ENCODE results near the gene ERICH3.

Gene ERICH3

GRCh38 chr1:74697832-74698231 lies 24.2 kb upstream of the ERICH3 start:
- no peaks in the 10 kb centered on the region for H3K36me3 ChIP-seq (ENCODE audit: control insufficient read depth, insufficient read depth, low read length)
- H3K27ac ChIP-seq (ENCODE audit: low read depth, low read length) = no peak overlapping the region

GRCh38 chr1:74693473-74693872 lies 19.9 kb upstream of the ERICH3 start:
- no peaks in the 10 kb centered on the region for H3K27me3 ChIP-seq (ENCODE audit: control insufficient read depth, insufficient read depth, low read length)
- peaks cover 6% of the 10 kb centered on the region; the same call in 1 of the 2 replicates for H3K4me1 ChIP-seq (ENCODE audit: control insufficient read depth, insufficient read depth, low read length)
- no peaks in the 10 kb centered on the region for H3K36me3 ChIP-seq (ENCODE audit: control insufficient read depth, insufficient read depth, low read length)
- no peaks in the 10 kb centered on the region for H3K9me3 ChIP-seq (ENCODE audit: control insufficient read depth, insufficient read depth, low read length)
- H3K27ac ChIP-seq (ENCODE audit: low read depth, low read length) = no peak overlapping the region
- no peak overlapping the region for H3K4me3 ChIP-seq (ENCODE audit: low read depth, low read length)
- H3K9ac ChIP-seq (ENCODE audit: low read depth, low read length) = no peak overlapping the region

More at GRCh38 chr1:74697832-74698231, 24.2 kb upstream of the ERICH3 start:
- Histone ChIP-seq H3K9me3 (ENCODE audit: control insufficient read depth, insufficient read depth, low read length) (no peaks in the 10 kb centered on the region), H3K4me1 (ENCODE audit: control insufficient read depth, insufficient read depth, low read length) (no peaks in the 10 kb centered on the region), H3K27me3 (ENCODE audit: control insufficient read depth, insufficient read depth, low read length) (no peaks in the 10 kb centered on the region), H3K4me3 (ENCODE audit: low read depth, low read length) (no peak overlapping the region), H3K9ac (ENCODE audit: low read depth, low read length) (no peak overlapping the region)

- no peaks in the 10 kb centered on the region for H3K27me3 ChIP-seq (ENCODE audit: control insufficient read depth, insufficient read depth, low read length)
Observed at GRCh38 chr1:74690909-74691308, 17.3 kb upstream of the ERICH3 start.

GRCh38 chr1:74690364-74690696 lies 16.7 kb upstream of the ERICH3 start:
- no peaks in the 10 kb centered on the region for H3K36me3 ChIP-seq (ENCODE audit: control insufficient read depth, insufficient read depth, low read length)
- no peak overlapping the region for H3K4me3 ChIP-seq (ENCODE audit: low read depth, low read length)
- H3K9me3 ChIP-seq (ENCODE audit: control insufficient read depth, insufficient read depth, low read length) = no peaks in the 10 kb centered on the region
- H3K4me1 ChIP-seq (ENCODE audit: control insufficient read depth, insufficient read depth, low read length) = peaks cover 6% of the 10 kb centered on the region; the same call in 1 of the 2 replicates
- no peaks in the 10 kb centered on the region for H3K27me3 ChIP-seq (ENCODE audit: control insufficient read depth, insufficient read depth, low read length)
- H3K9ac ChIP-seq (ENCODE audit: low read depth, low read length) = no peak overlapping the region
- no peak overlapping the region for H3K27ac ChIP-seq (ENCODE audit: low read depth, low read length)

More at GRCh38 chr1:74690909-74691308, 17.3 kb upstream of the ERICH3 start:
- peaks cover 6% of the 10 kb centered on the region; the same call in 1 of the 2 replicates for H3K4me1 ChIP-seq (ENCODE audit: control insufficient read depth, insufficient read depth, low read length)
- H3K4me3 ChIP-seq (ENCODE audit: low read depth, low read length) = no peak overlapping the region
- no peak overlapping the region for H3K9ac ChIP-seq (ENCODE audit: low read depth, low read length)
- H3K36me3 ChIP-seq (ENCODE audit: control insufficient read depth, insufficient read depth, low read length) = no peaks in the 10 kb centered on the region
- no peak overlapping the region for H3K27ac ChIP-seq (ENCODE audit: low read depth, low read length)
- no peaks in the 10 kb centered on the region for H3K9me3 ChIP-seq (ENCODE audit: control insufficient read depth, insufficient read depth, low read length)

GRCh38 chr1:74689621-74690363 lies 16.2 kb upstream of the ERICH3 start:
- Histone ChIP-seq H3K36me3 (ENCODE audit: control insufficient read depth, insufficient read depth, low read length) (no peaks in the 10 kb centered on the region), H3K4me1 (ENCODE audit: control insufficient read depth, insufficient read depth, low read length) (peaks cover 6% of the 10 kb centered on the region; the same call in 1 of the 2 replicates), H3K9ac (ENCODE audit: low read depth, low read length) (no peak overlapping the region), H3K9me3 (ENCODE audit: control insufficient read depth, insufficient read depth, low read length) (no peaks in the 10 kb centered on the region), H3K27me3 (ENCODE audit: control insufficient read depth, insufficient read depth, low read length) (no peaks in the 10 kb centered on the region), H3K4me3 (ENCODE audit: low read depth, low read length) (no peak overlapping the region), H3K27ac (ENCODE audit: low read depth, low read length) (no peak overlapping the region)

GRCh38 chr1:74686928-74687327 lies 13.3 kb upstream of the ERICH3 start:
- Histone ChIP-seq H3K27me3 (ENCODE audit: control insufficient read depth, insufficient read depth, low read length) (no peaks in the 10 kb centered on the region), H3K27ac (ENCODE audit: low read depth, low read length) (no peak overlapping the region), H3K36me3 (ENCODE audit: control insufficient read depth, insufficient read depth, low read length) (no peaks in the 10 kb centered on the region), H3K9me3 (ENCODE audit: control insufficient read depth, insufficient read depth, low read length) (no peaks in the 10 kb centered on the region), H3K9ac (ENCODE audit: low read depth, low read length) (no peak overlapping the region), H3K4me3 (ENCODE audit: low read depth, low read length) (no peak overlapping the region), H3K4me1 (ENCODE audit: control insufficient read depth, insufficient read depth, low read length) (peaks cover 6% of the 10 kb centered on the region; the same call in 1 of the 2 replicates)

- H3K27me3 ChIP-seq (ENCODE audit: control insufficient read depth, insufficient read depth, low read length) = no peaks in the 10 kb centered on the region
- no peaks in the 10 kb centered on the region for H3K36me3 ChIP-seq (ENCODE audit: control insufficient read depth, insufficient read depth, low read length)
- no peaks in the 10 kb centered on the region for H3K9me3 ChIP-seq (ENCODE audit: control insufficient read depth, insufficient read depth, low read length)
- H3K4me1 ChIP-seq (ENCODE audit: control insufficient read depth, insufficient read depth, low read length) = no peaks in the 10 kb centered on the region
- no peak overlapping the region for H3K27ac ChIP-seq (ENCODE audit: low read depth, low read length)
- no peak overlapping the region for H3K9ac ChIP-seq (ENCODE audit: low read depth, low read length)
- no peak overlapping the region for H3K4me3 ChIP-seq (ENCODE audit: low read depth, low read length)
Observed at GRCh38 chr1:74684301-74684700, 10.7 kb upstream of the ERICH3 start.

GRCh38 chr1:74683656-74684055 lies 10.1 kb upstream of the ERICH3 start:
- Histone ChIP-seq H3K27me3 (ENCODE audit: control insufficient read depth, insufficient read depth, low read length) (no peaks in the 10 kb centered on the region), H3K9ac (ENCODE audit: low read depth, low read length) (no peak overlapping the region), H3K9me3 (ENCODE audit: control insufficient read depth, insufficient read depth, low read length) (no peaks in the 10 kb centered on the region), H3K4me3 (ENCODE audit: low read depth, low read length) (no peak overlapping the region), H3K4me1 (ENCODE audit: control insufficient read depth, insufficient read depth, low read length) (no peaks in the 10 kb centered on the region), H3K27ac (ENCODE audit: low read depth, low read length) (no peak overlapping the region), H3K36me3 (ENCODE audit: control insufficient read depth, insufficient read depth, low read length) (no peaks in the 10 kb centered on the region)

- no peaks in the 10 kb centered on the region for H3K36me3 ChIP-seq (ENCODE audit: control insufficient read depth, insufficient read depth, low read length)
- no peaks in the 10 kb centered on the region for H3K4me1 ChIP-seq (ENCODE audit: control insufficient read depth, insufficient read depth, low read length)
- H3K9me3 ChIP-seq (ENCODE audit: control insufficient read depth, insufficient read depth, low read length) = no peaks in the 10 kb centered on the region
- H3K4me3 ChIP-seq (ENCODE audit: low read depth, low read length) = no peak overlapping the region
- no peak overlapping the region for H3K27ac ChIP-seq (ENCODE audit: low read depth, low read length)
- no peak overlapping the region for H3K9ac ChIP-seq (ENCODE audit: low read depth, low read length)
- no peaks in the 10 kb centered on the region for H3K27me3 ChIP-seq (ENCODE audit: control insufficient read depth, insufficient read depth, low read length)
Observed at GRCh38 chr1:74681851-74682250, 8.3 kb upstream of the ERICH3 start.

- Histone ChIP-seq H3K9me3 (ENCODE audit: control insufficient read depth, insufficient read depth, low read length) (no peaks in the 10 kb centered on the region), H3K4me1 (ENCODE audit: control insufficient read depth, insufficient read depth, low read length) (no peaks in the 10 kb centered on the region), H3K27me3 (ENCODE audit: control insufficient read depth, insufficient read depth, low read length) (no peaks in the 10 kb centered on the region), H3K9ac (ENCODE audit: low read depth, low read length) (no peak overlapping the region), H3K4me3 (ENCODE audit: low read depth, low read length) (no peak overlapping the region), H3K27ac (ENCODE audit: low read depth, low read length) (no peak overlapping the region), H3K36me3 (ENCODE audit: control insufficient read depth, insufficient read depth, low read length) (no peaks in the 10 kb centered on the region)
Observed at GRCh38 chr1:74681449-74681848, 7.9 kb upstream of the ERICH3 start.

GRCh38 chr1:74681001-74681400 lies 7.4 kb upstream of the ERICH3 start:
- Histone ChIP-seq H3K27ac (ENCODE audit: low read depth, low read length) (no peak overlapping the region), H3K9ac (ENCODE audit: low read depth, low read length) (no peak overlapping the region), H3K36me3 (ENCODE audit: control insufficient read depth, insufficient read depth, low read length) (no peaks in the 10 kb centered on the region), H3K9me3 (ENCODE audit: control insufficient read depth, insufficient read depth, low read length) (no peaks in the 10 kb centered on the region), H3K27me3 (ENCODE audit: control insufficient read depth, insufficient read depth, low read length) (no peaks in the 10 kb centered on the region), H3K4me1 (ENCODE audit: control insufficient read depth, insufficient read depth, low read length) (no peaks in the 10 kb centered on the region), H3K4me3 (ENCODE audit: low read depth, low read length) (no peak overlapping the region)
